GM13977 (cell line): Measurements from ENCODE around the gene ADPRS.

ENCODE experiments used
- DNase-seq: peaks from one replicate; pipeline ENCODE4 v3.0.0; 2012; ENCODE audit warnings: low spot score
- in situ Hi-C: fragments of 300-500 bp; cut with MboI; formaldehyde crosslinking; loops from one replicate; pipeline ENCODE4 v1.12.0; 2022; ENCODE audit warnings: low sequenced_read_pairs, low pct_unique_long_range_greater_than_20kb, mixed read lengths, inconsistent platforms; ENCODE audit not compliant: unreplicated experiment
- TF ChIP-seq, protein P1 (sequence below): IDR thresholded peaks from 2 replicates; pipeline ENCODE4 v1.5.1; 2012; ENCODE audit warnings: mild to moderate bottlenecking, control low read depth; ENCODE audit not compliant: insufficient read depth; ENCODE audit errors: extremely low read depth, missing control alignments

ADPRS gene

DNA sequence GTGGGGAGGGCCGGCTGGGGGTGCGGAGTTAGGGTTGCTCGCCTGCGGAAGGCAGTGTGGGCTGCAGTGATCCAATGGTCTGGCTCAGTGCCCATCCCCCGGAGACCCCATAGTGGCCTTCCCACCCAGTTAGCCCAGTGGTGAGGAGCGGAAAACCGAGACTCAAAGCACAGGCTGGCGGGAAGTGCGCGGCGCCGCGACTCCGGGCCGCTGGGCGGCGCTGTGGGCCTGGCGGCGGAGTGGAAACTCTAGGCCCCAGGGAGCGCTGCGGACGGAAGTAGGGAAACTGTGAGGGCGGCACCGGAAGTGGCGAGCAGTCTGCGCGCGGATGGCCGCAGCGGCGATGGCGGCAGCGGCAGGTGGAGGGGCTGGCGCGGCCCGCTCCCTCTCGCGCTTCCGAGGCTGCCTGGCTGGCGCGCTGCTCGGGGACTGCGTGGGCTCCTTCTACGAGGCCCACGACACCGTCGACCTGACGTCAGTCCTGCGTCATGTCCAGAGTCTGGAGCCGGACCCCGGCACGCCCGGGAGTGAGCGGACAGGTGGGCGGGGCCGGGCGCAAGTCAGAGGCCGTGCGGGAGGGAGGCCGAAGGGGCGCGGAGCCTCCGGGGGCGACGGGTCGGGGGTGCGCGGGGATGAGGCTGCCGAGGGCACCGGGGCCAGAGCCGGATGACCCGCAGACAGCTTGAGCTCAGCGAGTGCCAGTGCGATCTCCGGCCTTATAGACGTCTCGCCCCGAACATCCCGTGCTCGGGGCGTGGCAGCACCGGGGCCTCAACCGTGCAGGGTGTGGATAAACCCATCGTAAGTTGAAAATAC is at the start of gene ADPRS:
TSS of gene ADPRS (plus strand) at position 316 of the 816 bp plus-strand sequence. CDS start at position 329, 13 bp downstream.
- peak; percentile 96 for DNase-seq
- TF ChIP-seq, protein P1, sequence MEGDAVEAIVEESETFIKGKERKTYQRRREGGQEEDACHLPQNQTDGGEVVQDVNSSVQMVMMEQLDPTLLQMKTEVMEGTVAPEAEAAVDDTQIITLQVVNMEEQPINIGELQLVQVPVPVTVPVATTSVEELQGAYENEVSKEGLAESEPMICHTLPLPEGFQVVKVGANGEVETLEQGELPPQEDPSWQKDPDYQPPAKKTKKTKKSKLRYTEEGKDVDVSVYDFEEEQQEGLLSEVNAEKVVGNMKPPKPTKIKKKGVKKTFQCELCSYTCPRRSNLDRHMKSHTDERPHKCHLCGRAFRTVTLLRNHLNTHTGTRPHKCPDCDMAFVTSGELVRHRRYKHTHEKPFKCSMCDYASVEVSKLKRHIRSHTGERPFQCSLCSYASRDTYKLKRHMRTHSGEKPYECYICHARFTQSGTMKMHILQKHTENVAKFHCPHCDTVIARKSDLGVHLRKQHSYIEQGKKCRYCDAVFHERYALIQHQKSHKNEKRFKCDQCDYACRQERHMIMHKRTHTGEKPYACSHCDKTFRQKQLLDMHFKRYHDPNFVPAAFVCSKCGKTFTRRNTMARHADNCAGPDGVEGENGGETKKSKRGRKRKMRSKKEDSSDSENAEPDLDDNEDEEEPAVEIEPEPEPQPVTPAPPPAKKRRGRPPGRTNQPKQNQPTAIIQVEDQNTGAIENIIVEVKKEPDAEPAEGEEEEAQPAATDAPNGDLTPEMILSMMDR = peak; percentile 99
- in situ Hi-C loops = no loop called here

DNA sequence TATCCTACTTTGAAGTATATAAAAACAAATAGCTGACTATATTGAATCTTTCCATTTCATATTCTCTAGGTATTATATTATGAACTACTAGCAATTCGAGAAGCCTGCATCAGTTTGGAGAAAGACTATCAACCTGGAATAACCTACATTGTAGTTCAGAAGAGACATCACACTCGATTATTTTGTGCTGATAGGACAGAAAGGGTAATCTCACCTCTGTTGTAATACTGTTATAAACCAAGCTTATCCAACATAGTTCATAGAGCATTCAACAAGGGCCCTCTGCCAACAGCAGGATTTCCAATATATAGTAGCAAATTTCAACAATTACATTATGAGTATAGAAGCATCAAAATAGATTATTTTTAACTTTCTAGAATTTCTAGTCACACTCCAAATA is 48.5 kb upstream of the ADPRS start:
- no peak for DNase-seq
- in situ Hi-C loops = no loop called here
- TF ChIP-seq, protein P1 = no peak

GRCh38 chr1:36051821-36052220 is 36.9 kb upstream of the ADPRS start:
- DNase-seq = no peak
- TF ChIP-seq, protein P1 = no peak
- in situ Hi-C loops = no loop called here

DNA sequence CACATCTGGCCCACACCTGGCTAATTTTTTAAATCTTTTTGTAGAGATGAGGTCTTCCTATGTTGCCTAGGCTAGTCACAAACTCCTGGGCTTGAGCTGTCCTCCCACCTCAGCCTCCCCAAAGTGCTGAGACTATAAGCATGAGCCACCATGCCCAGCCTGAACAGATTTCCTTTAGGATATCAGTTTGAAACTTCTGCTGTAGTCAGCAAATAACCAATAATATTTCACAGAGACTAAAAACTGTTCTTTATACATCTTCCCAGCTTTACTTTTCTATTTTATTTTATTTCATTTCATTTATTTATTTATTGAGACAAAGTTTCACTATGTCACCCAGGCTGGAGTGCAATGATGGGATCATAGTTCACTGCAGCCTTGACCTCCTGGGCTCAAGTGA is 34.7 kb upstream of the ADPRS start:
- no peak for DNase-seq
- TF ChIP-seq, protein P1 = no peak
- in situ Hi-C loops = no loop called here

DNA sequence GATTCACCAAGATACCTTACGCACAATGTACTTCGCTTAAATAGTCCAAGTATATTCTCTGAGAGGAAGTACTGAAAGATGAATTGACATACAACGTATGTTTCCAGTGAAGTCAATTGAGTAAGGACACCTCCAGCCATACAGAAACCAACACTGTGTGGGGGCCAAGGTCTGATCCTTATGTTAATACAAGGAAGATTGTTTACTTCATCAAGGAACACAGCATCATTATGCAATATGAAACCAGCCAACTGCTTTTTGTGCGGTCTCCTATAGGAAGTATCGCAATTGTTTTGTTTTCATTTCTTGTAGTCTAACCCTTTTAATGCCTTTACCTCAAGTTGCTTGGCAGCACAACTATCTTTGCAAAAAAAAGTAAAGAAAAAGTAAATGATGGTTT is 33.0 kb upstream of the ADPRS start:
- TF ChIP-seq, protein P1 = no peak
- no peak for DNase-seq
- in situ Hi-C loops = no loop called here

GRCh38 chr1:36062315-36062714 is 26.4 kb upstream of the ADPRS start:
- in situ Hi-C loops = no loop called here
- DNase-seq = no peak
- TF ChIP-seq, protein P1 = no peak
